ENCODE results near the gene GPR142.

DNA sequence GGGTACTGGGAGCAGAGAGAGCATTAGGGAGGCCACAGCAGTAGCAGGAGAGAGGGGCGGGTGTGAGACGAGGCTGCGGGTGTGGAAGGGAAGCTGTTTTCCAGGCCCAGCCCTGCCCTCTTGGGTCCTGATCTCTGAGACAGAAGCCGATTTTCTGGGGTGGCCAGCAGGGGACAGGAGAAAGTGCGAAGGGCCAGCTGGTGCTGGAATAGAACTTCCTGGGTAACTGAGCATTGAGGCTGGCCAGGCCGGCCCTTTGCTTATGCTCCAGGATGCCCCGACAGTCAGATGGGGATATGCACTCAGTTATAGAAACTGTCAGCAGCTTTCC lies 6.4 kb upstream of the GPR142 start:
- no peak for TF ChIP-seq CTCF (IDR thresholded peaks at IDR 0.05)
- TF ChIP-seq POLR2A (IDR thresholded peaks at IDR 0.05): no peak
- no peak for TF ChIP-seq EP300 (IDR thresholded peaks at IDR 0.05)
- TF ChIP-seq POLR2AphosphoS5 (IDR thresholded peaks at IDR 0.05): no peak

Measured in suprapubic skin (tissue), 4 donors.